BLaER1 (cell line): ENCODE data around the gene RET.

Source experiments
- H3K27ac ChIP-seq: shearing (Covaris generic); formaldehyde crosslinking; 2 replicates; pipeline ENCODE4 v1.8.1; 2022
- H3K27me3 ChIP-seq: shearing (Covaris generic); formaldehyde crosslinking; 2 replicates; pipeline ENCODE4 v1.8.1; 2022
- H3K36me3 ChIP-seq: shearing (Covaris generic); formaldehyde crosslinking; 2 replicates; pipeline ENCODE4 v1.8.1; 2022
- H3K4me1 ChIP-seq: shearing (Covaris generic); formaldehyde crosslinking; 2 replicates; pipeline ENCODE4 v1.8.1; 2022
- H3K4me2 ChIP-seq: shearing (Covaris generic); formaldehyde crosslinking; 2 replicates; pipeline ENCODE4 v1.8.1; 2022
- H3K4me3 ChIP-seq: shearing (Covaris generic); formaldehyde crosslinking; 2 replicates; pipeline ENCODE4 v1.8.1; 2022
- H3K9ac ChIP-seq: shearing (Covaris generic); formaldehyde crosslinking; 2 replicates; pipeline ENCODE4 v1.8.1; 2022
- H3K9me3 ChIP-seq: shearing (Covaris generic); formaldehyde crosslinking; 2 replicates; pipeline ENCODE4 v1.8.1; 2022
- H4K20me1 ChIP-seq: shearing (Covaris generic); formaldehyde crosslinking; 2 replicates; pipeline ENCODE4 v1.8.1; 2022
- Cebpa-rat ChIP-seq: shearing (Covaris generic); IDR thresholded peaks from 2 replicates; pipeline ENCODE4 v1.8.1; 2022

RET gene

DNA sequence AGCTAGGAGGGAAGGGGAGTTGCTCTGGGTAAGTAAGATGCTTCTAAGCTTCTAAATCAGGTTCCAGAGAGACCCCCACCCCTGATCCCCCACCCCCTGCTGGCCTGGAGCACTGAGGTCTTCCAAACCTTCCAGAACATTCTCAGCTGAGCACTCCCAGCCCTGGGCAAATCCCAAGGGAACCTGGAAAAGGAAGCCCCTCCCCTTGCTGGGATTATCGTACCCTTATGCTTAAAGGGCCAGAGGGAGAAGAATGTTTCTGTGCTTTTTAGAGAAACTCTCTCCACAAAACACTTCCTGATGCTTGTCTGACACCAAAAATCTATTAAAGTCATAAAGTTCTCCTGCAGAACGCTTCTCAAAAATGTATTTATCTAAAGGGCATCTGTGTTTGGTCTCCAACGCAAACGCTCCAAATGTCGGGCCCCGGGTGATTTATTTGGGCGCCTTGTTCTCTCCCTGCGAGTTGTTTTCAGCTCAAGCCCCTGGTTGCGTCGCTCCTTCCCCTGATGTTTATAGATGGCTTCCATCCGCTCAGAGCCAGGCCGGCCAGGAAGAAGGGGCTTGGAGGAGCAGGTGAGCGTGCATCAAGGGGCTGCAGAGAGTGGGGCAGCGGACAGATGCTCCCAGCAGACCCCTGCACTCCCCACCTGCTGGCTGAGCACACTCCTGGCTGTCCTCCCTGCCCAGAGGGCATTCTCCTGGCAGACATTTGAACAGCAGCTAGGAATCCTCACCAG, 8.2 kb upstream of the RET start:
- no peak overlapping the region for H3K27ac ChIP-seq
- no peaks in the 10 kb centered on the region for H3K9me3 ChIP-seq
- no peaks in the 10 kb centered on the region for H3K4me1 ChIP-seq
- H3K4me3 ChIP-seq, result no peak overlapping the region
- H3K9ac ChIP-seq, result no peak overlapping the region
- H3K36me3 ChIP-seq, result no peaks in the 10 kb centered on the region
- H4K20me1 ChIP-seq, result no peaks in the 10 kb centered on the region
- no peak overlapping the region for H3K4me2 ChIP-seq
- TF ChIP-seq Cebpa-rat, result no peak
- H3K27me3 ChIP-seq, result no peaks in the 10 kb centered on the region

DNA sequence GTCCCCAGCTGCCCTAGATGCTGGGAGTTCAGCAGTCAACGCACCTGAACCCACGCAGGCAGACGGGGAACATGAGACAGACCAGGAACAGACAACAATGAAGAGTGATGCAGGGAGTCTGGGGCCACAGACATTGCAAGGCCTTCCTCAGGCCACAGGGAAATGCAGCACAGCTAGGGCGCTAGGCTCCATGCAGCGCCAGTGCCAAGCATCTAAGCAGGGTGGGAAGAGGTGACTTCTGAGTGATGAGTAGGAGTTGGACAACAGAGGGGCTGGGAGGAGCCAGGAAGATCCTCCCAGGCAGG, 7.7 kb upstream of the RET start:
- Histone ChIP-seq H3K9ac (no peak overlapping the region), H3K4me3 (no peak overlapping the region), H4K20me1 (no peaks in the 10 kb centered on the region), H3K27ac (no peak overlapping the region), H3K4me1 (no peaks in the 10 kb centered on the region), H3K4me2 (no peak overlapping the region), H3K36me3 (no peaks in the 10 kb centered on the region), H3K27me3 (no peaks in the 10 kb centered on the region), H3K9me3 (no peaks in the 10 kb centered on the region)
- TF ChIP-seq Cebpa-rat, result no peak

DNA sequence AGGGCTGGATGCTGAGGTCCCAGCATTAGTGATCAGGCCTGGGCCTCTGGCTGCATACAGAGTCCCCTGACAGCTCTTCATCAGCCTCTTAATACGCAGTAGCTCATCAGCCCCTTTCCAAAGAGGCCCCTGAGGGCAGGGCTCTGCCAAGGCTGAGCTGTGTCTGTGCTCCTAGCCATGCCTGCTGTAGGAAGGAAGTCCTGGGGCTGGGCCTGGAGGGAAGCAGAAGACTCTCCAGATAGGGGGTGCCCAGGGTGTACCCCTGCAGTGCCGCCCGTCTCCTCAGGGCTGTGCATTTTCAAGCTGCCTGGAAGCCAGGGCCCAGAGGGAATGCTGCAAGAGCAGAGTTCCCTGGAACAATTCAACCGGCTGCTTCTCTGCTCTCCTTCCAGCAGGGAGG, 7.3 kb upstream of the RET start:
- H4K20me1 ChIP-seq, result no peaks in the 10 kb centered on the region
- H3K4me3 ChIP-seq, result no peak overlapping the region
- H3K9ac ChIP-seq, result 0 out of 2 replicates have a peak overlapping the region, but pooled peaks have one; percentile 24
- no peaks in the 10 kb centered on the region for H3K9me3 ChIP-seq
- TF ChIP-seq Cebpa-rat, result no peak
- no peaks in the 10 kb centered on the region for H3K4me1 ChIP-seq
- H3K27ac ChIP-seq, result no peak overlapping the region
- H3K4me2 ChIP-seq, result no peak overlapping the region
- H3K36me3 ChIP-seq, result no peaks in the 10 kb centered on the region
- H3K27me3 ChIP-seq, result no peaks in the 10 kb centered on the region

DNA sequence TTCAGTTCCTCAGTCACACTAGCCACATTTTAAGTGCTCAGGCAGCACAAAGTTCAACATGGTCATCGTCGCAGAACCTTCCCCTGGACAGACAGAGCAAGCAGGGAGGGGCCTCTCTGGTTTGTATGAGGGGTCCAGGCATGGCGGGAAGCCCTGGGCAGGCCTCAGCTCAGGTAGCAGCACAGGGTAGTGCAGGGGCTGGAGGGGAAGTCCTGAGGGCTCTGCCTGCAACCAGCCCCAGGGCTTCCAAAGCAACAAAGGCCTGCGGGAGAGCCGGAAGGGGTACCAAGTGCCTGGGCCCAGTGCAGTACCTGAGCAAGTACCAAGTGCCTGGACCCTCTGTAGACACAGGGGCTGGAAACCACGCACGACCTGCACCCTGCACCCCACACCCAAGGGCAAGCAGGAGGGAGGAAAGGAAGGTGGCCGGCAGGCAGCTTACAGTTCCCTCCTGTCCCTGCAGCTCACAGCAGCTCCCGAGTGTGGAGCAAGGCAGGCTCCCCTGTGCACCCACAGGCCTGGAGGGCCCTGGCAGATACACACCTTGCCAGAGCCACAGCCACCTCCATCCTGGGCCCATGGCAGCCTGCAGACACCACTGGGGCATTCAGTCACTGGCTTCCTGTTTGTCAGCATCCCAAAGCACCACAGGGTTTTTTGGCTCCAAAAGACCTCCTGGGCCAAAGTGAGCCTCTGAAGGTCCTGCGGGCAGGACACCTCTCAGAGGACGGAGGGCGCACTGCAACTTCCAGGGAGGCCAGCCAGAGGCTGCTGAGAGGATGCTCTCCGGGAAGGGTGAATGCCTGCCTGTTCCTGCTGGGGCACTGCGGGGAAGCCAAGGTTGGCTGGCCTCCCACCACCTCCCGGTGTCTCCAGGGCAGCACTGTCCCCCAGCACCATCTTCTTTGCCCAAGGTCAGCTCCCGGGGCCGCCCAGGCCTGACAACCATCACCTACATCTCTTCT, 6.5 kb upstream of the RET start:
- Histone ChIP-seq H3K27ac (no peak overlapping the region), H3K4me1 (no peaks in the 10 kb centered on the region), H3K9ac (no peak overlapping the region), H3K36me3 (no peaks in the 10 kb centered on the region), H4K20me1 (no peaks in the 10 kb centered on the region), H3K4me2 (no peak overlapping the region), H3K9me3 (no peaks in the 10 kb centered on the region), H3K27me3 (peaks cover 3% of the 10 kb centered on the region), H3K4me3 (no peak overlapping the region)
- no peak for TF ChIP-seq Cebpa-rat

GRCh38 chr10:43071865-43072650, 4.8 kb upstream of the RET start:
- Histone ChIP-seq H3K9me3 (no peaks in the 10 kb centered on the region), H3K27me3 (peaks cover 19% of the 10 kb centered on the region), H3K4me2 (no peak overlapping the region), H3K36me3 (no peaks in the 10 kb centered on the region), H3K9ac (no peak overlapping the region), H4K20me1 (no peaks in the 10 kb centered on the region), H3K27ac (no peak overlapping the region), H3K4me1 (no peaks in the 10 kb centered on the region), H3K4me3 (no peak overlapping the region)
- no peak for TF ChIP-seq Cebpa-rat

DNA sequence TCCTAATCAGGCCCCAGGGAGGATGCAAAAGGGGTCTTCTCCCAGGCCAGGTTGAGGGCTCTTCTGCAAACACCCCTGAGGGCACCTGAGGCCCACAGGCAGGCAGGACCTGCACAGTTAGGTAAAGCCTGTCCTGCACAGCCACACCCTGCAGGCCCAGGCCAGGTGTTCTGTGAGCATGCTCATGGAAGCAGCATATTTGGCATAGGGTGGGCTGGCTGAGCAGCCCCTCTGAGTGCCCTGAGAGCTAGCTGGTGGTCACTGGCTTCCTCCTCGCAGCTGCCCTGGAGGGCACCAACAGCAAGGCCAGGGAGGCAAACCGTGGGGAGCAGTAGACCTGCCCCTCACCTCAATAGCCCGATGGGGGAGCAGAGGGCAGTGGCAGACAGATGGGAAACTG, 3.7 kb upstream of the RET start:
- Histone ChIP-seq H3K27ac (no peak overlapping the region), H3K4me3 (no peak overlapping the region), H3K4me1 (peaks cover 8% of the 10 kb centered on the region), H3K27me3 (peaks cover 30% of the 10 kb centered on the region), H3K9ac (no peak overlapping the region), H3K4me2 (no peak overlapping the region), H4K20me1 (peaks cover 7% of the 10 kb centered on the region; the same call in 1 of the 2 replicates), H3K36me3 (no peaks in the 10 kb centered on the region), H3K9me3 (no peaks in the 10 kb centered on the region)
- no peak for TF ChIP-seq Cebpa-rat

DNA sequence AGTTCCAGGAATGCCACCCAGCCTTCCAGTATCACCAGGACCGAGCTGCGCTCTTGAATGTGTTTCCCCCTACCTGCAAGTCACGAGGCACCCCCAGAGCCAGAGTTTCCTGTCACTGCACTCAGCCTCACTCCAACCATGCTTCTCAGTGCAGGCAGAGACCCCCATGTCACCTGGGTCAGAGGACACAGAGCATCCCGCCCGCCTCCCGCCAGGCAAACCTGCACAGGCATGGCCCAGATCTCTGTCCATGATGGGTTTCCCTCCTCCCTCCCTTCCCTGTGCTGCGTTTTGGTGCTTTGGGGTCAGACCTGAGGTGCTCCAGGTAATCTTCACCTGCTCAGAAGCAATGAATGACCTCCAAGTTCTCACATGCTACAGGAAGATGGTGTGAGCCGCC, 3.1 kb upstream of the RET start:
- H3K27ac ChIP-seq, result no peak overlapping the region
- H3K9me3 ChIP-seq, result no peaks in the 10 kb centered on the region
- peaks cover 14% of the 10 kb centered on the region for H3K4me1 ChIP-seq
- peaks cover 12% of the 10 kb centered on the region; the same call in 1 of the 2 replicates for H4K20me1 ChIP-seq
- no peak overlapping the region for H3K4me3 ChIP-seq
- H3K36me3 ChIP-seq, result no peaks in the 10 kb centered on the region
- no peak overlapping the region for H3K4me2 ChIP-seq
- TF ChIP-seq Cebpa-rat, result no peak
- H3K9ac ChIP-seq, result no peak overlapping the region
- peaks cover 36% of the 10 kb centered on the region for H3K27me3 ChIP-seq

- H3K4me2 ChIP-seq, result no peak overlapping the region
- H3K9ac ChIP-seq, result no peak overlapping the region
- no peak for TF ChIP-seq Cebpa-rat
- H3K27ac ChIP-seq, result no peak overlapping the region
- H3K4me3 ChIP-seq, result no peak overlapping the region
- H3K36me3 ChIP-seq, result no peaks in the 10 kb centered on the region
- peaks cover 20% of the 10 kb centered on the region for H3K4me1 ChIP-seq
- peaks cover 43% of the 10 kb centered on the region for H3K27me3 ChIP-seq
- no peaks in the 10 kb centered on the region for H3K9me3 ChIP-seq
- H4K20me1 ChIP-seq, result peaks cover 12% of the 10 kb centered on the region; the same call in 1 of the 2 replicates
Measured at GRCh38 chr10:43074409-43074808, 2.5 kb upstream of the RET start.

- no peaks in the 10 kb centered on the region for H3K36me3 ChIP-seq
- peaks cover 46% of the 10 kb centered on the region for H3K27me3 ChIP-seq
- H3K4me1 ChIP-seq, result peaks cover 26% of the 10 kb centered on the region
- no peak overlapping the region for H3K9ac ChIP-seq
- H3K9me3 ChIP-seq, result no peaks in the 10 kb centered on the region
- H3K27ac ChIP-seq, result no peak overlapping the region
- no peak overlapping the region for H3K4me3 ChIP-seq
- peaks cover 12% of the 10 kb centered on the region; the same call in 1 of the 2 replicates for H4K20me1 ChIP-seq
- TF ChIP-seq Cebpa-rat, result no peak
- H3K4me2 ChIP-seq, result no peak overlapping the region
Measured at GRCh38 chr10:43074827-43075611, 1.9 kb upstream of the RET start.
